Measurements from ENCODE around the gene NPIPA7. TPM values are rescaled to one million over a fixed set of nuclear protein-coding genes. Genes with fewer than 3 reads are reported as not detected.
"Not testable (repeated sequence)": the region's sequence is repeated elsewhere in the genome, so short reads cannot be mapped to it uniquely, and the experiment has no call there.

Gene NPIPA7
- total RNA-seq, 1 experiment from 2014 or later: 0.87 TPM

DNA sequence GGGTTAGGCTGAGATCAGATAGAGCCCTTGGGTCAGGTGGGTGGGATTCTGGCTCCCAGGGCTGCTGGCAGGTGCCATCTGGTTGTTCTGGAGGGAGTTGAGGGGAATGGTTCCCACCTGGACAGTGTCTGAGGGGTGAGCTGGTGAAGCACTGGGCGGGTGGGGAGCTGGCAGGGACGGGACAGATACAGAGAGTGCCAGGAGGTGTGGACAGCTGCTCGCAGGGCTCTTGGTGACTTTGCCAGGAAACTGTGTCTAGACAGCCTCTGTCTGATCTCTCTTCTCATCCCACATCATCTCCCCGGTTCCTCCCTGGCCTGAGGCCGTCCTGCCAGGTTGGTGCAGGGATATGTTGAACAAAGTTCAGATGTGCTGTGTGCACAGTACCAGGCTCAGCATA lies 38.1 kb downstream of the NPIPA7 start:
- H3K4me1 ChIP-seq (ENCODE audit: insufficient read depth, low read length); H3K4me2 ChIP-seq (ENCODE audit: low read length); BruUV-seq (replicated peaks); H3K79me2 ChIP-seq (ENCODE audit: low read length); H3F3A ChIP-seq (ENCODE audit: low read length, unreplicated experiment); CTCF ChIA-PET; H3K27ac ChIP-seq (ENCODE audit: low read length); H2AFZ ChIP-seq (ENCODE audit: low read length); H3K9me2 ChIP-seq (replicated peaks; ENCODE audit: low read length); H3K9ac ChIP-seq (ENCODE audit: low read length); H3K4me3 ChIP-seq (ENCODE audit: low read length); H4K20me1 ChIP-seq (ENCODE audit: low read length); ATAC-seq; H3K27me3 ChIP-seq (ENCODE audit: low read length); DNase-seq; intact Hi-C loops (cut with micrococcal nuclease); POLR2A ChIA-PET (ENCODE audit: unreplicated experiment); H3K36me3 ChIP-seq (ENCODE audit: low read depth, low read length); H3K9me3 ChIP-seq (ENCODE audit: low read length): not testable (repeated sequence)

- H3K79me2 ChIP-seq (ENCODE audit: low read length); H3K9me2 ChIP-seq (replicated peaks; ENCODE audit: low read length); intact Hi-C loops (cut with micrococcal nuclease); H3F3A ChIP-seq (ENCODE audit: low read length, unreplicated experiment); H3K4me2 ChIP-seq (ENCODE audit: low read length); H3K36me3 ChIP-seq (ENCODE audit: low read depth, low read length); H3K4me1 ChIP-seq (ENCODE audit: insufficient read depth, low read length); H3K9ac ChIP-seq (ENCODE audit: low read length); H4K20me1 ChIP-seq (ENCODE audit: low read length); H3K27ac ChIP-seq (ENCODE audit: low read length); H3K27me3 ChIP-seq (ENCODE audit: low read length); H3K9me3 ChIP-seq (ENCODE audit: low read length); DNase-seq; H3K4me3 ChIP-seq (ENCODE audit: low read length); ATAC-seq; POLR2A ChIA-PET (ENCODE audit: unreplicated experiment); CTCF ChIA-PET; H2AFZ ChIP-seq (ENCODE audit: low read length); BruUV-seq (replicated peaks): not testable (repeated sequence)
These were observed 39.1 kb downstream of the NPIPA7 start for GRCh38 chr16:16417914-16418544.

GRCh38 chr16:16420515-16420914 lies 41.6 kb downstream of the NPIPA7 start:
- H3K27ac ChIP-seq (ENCODE audit: low read length); CTCF ChIA-PET; H3K79me2 ChIP-seq (ENCODE audit: low read length): not testable (repeated sequence)

GRCh38 chr16:16425146-16425545 lies 46.2 kb downstream of the NPIPA7 start:
- H3F3A ChIP-seq (ENCODE audit: low read length, unreplicated experiment); H3K27ac ChIP-seq (ENCODE audit: low read length); DNase-seq; H3K9me2 ChIP-seq (replicated peaks; ENCODE audit: low read length); POLR2A ChIA-PET (ENCODE audit: unreplicated experiment); H3K9ac ChIP-seq (ENCODE audit: low read length); BruUV-seq (replicated peaks); H3K4me2 ChIP-seq (ENCODE audit: low read length); H2AFZ ChIP-seq (ENCODE audit: low read length); H3K9me3 ChIP-seq (ENCODE audit: low read length); H3K27me3 ChIP-seq (ENCODE audit: low read length); ATAC-seq; H4K20me1 ChIP-seq (ENCODE audit: low read length); intact Hi-C loops (cut with micrococcal nuclease); H3K36me3 ChIP-seq (ENCODE audit: low read depth, low read length); H3K4me1 ChIP-seq (ENCODE audit: insufficient read depth, low read length); H3K79me2 ChIP-seq (ENCODE audit: low read length); H3K4me3 ChIP-seq (ENCODE audit: low read length); CTCF ChIA-PET: not testable (repeated sequence)

More at GRCh38 chr16:16420515-16420914, 41.6 kb downstream of the NPIPA7 start:
- intact Hi-C loops (cut with micrococcal nuclease); H2AFZ ChIP-seq (ENCODE audit: low read length); H3K36me3 ChIP-seq (ENCODE audit: low read depth, low read length); H3K4me1 ChIP-seq (ENCODE audit: insufficient read depth, low read length); H3F3A ChIP-seq (ENCODE audit: low read length, unreplicated experiment); H3K9me2 ChIP-seq (replicated peaks; ENCODE audit: low read length); DNase-seq; H3K27me3 ChIP-seq (ENCODE audit: low read length); H3K9me3 ChIP-seq (ENCODE audit: low read length); ATAC-seq; POLR2A ChIA-PET (ENCODE audit: unreplicated experiment); H3K4me2 ChIP-seq (ENCODE audit: low read length); H4K20me1 ChIP-seq (ENCODE audit: low read length); BruUV-seq (replicated peaks); H3K4me3 ChIP-seq (ENCODE audit: low read length); H3K9ac ChIP-seq (ENCODE audit: low read length): not testable (repeated sequence)

GRCh38 chr16:16431135-16431534 lies 52.2 kb downstream of the NPIPA7 start:
- H3K27ac ChIP-seq (ENCODE audit: low read length); BruUV-seq (replicated peaks); ATAC-seq; H3K4me1 ChIP-seq (ENCODE audit: insufficient read depth, low read length); H4K20me1 ChIP-seq (ENCODE audit: low read length); H3K27me3 ChIP-seq (ENCODE audit: low read length); H3F3A ChIP-seq (ENCODE audit: low read length, unreplicated experiment); H3K9me3 ChIP-seq (ENCODE audit: low read length); POLR2A ChIA-PET (ENCODE audit: unreplicated experiment); CTCF ChIA-PET; DNase-seq; H3K4me2 ChIP-seq (ENCODE audit: low read length); H3K9ac ChIP-seq (ENCODE audit: low read length); H3K79me2 ChIP-seq (ENCODE audit: low read length); H3K4me3 ChIP-seq (ENCODE audit: low read length); intact Hi-C loops (cut with micrococcal nuclease); H3K9me2 ChIP-seq (replicated peaks; ENCODE audit: low read length); H2AFZ ChIP-seq (ENCODE audit: low read length); H3K36me3 ChIP-seq (ENCODE audit: low read depth, low read length): not testable (repeated sequence)

GRCh38 chr16:16434711-16435110 lies 55.8 kb downstream of the NPIPA7 start:
- H3K27ac ChIP-seq (ENCODE audit: low read length); ATAC-seq; H3K4me2 ChIP-seq (ENCODE audit: low read length); H3K4me1 ChIP-seq (ENCODE audit: insufficient read depth, low read length); H3F3A ChIP-seq (ENCODE audit: low read length, unreplicated experiment); H3K9me3 ChIP-seq (ENCODE audit: low read length); CTCF ChIA-PET; H4K20me1 ChIP-seq (ENCODE audit: low read length); H3K36me3 ChIP-seq (ENCODE audit: low read depth, low read length); BruUV-seq (replicated peaks); intact Hi-C loops (cut with micrococcal nuclease); H3K79me2 ChIP-seq (ENCODE audit: low read length); H2AFZ ChIP-seq (ENCODE audit: low read length); H3K9me2 ChIP-seq (replicated peaks; ENCODE audit: low read length); H3K9ac ChIP-seq (ENCODE audit: low read length); H3K4me3 ChIP-seq (ENCODE audit: low read length); DNase-seq; H3K27me3 ChIP-seq (ENCODE audit: low read length); POLR2A ChIA-PET (ENCODE audit: unreplicated experiment): not testable (repeated sequence)

- H3K4me2 ChIP-seq (ENCODE audit: low read length); CTCF ChIA-PET: not testable (repeated sequence)
These were observed 62.5 kb downstream of the NPIPA7 start for GRCh38 chr16:16441401-16441800.

More at GRCh38 chr16:16441401-16441800, 62.5 kb downstream of the NPIPA7 start:
- H2AFZ ChIP-seq (ENCODE audit: low read length); H3K79me2 ChIP-seq (ENCODE audit: low read length); H3K9ac ChIP-seq (ENCODE audit: low read length); H3K4me3 ChIP-seq (ENCODE audit: low read length); H3K9me2 ChIP-seq (replicated peaks; ENCODE audit: low read length); DNase-seq; POLR2A ChIA-PET (ENCODE audit: unreplicated experiment); BruUV-seq (replicated peaks); H3K9me3 ChIP-seq (ENCODE audit: low read length); H3K27me3 ChIP-seq (ENCODE audit: low read length); ATAC-seq; H4K20me1 ChIP-seq (ENCODE audit: low read length); intact Hi-C loops (cut with micrococcal nuclease); H3K36me3 ChIP-seq (ENCODE audit: low read depth, low read length); H3K4me1 ChIP-seq (ENCODE audit: insufficient read depth, low read length); H3F3A ChIP-seq (ENCODE audit: low read length, unreplicated experiment); H3K27ac ChIP-seq (ENCODE audit: low read length): not testable (repeated sequence)

Measured in PC-3 (cell line).